Muscle layer of colon (tissue), 2 donors: Measurements from ENCODE around the gene TTC17.

Experiments
- H3K27ac ChIP-seq: one replicate; pipeline ENCODE4 v1.7.0; 2013; ENCODE audit warnings: low read depth, mild to moderate bottlenecking, low read length, moderate library complexity
- H3K27me3 ChIP-seq, 2 donors: one replicate each; pipeline ENCODE4 v1.7.0; 2013; ENCODE audit warnings: low read length in 2 of 2, mild to moderate bottlenecking in 2 of 2; ENCODE audit not compliant: insufficient read depth in 2 of 2, control insufficient read depth in 1 of 2
- H3K36me3 ChIP-seq: one replicate; pipeline ENCODE4 v1.7.0; 2013; ENCODE audit warnings: mild to moderate bottlenecking, low read length; ENCODE audit not compliant: insufficient read depth
- H3K4me1 ChIP-seq: one replicate; pipeline ENCODE4 v1.7.0; 2013; ENCODE audit warnings: mild to moderate bottlenecking, low read length; ENCODE audit not compliant: insufficient read depth
- H3K4me3 ChIP-seq, 2 donors: one replicate each; pipeline ENCODE4 v1.7.0; 2013; ENCODE audit warnings: low read length in 2 of 2, low read depth in 1 of 2, mild to moderate bottlenecking in 1 of 2, moderate library complexity in 1 of 2
- H3K9ac ChIP-seq: one replicate; pipeline ENCODE4 v1.7.0; 2013; ENCODE audit warnings: low read length
- H3K9me3 ChIP-seq: one replicate; pipeline ENCODE4 v1.7.0; 2013; ENCODE audit warnings: mild to moderate bottlenecking, low read length
- donor health status: abdominal sarcoma.
- donor health status: Adenocarcinoma of cecum.

TTC17 gene

DNA sequence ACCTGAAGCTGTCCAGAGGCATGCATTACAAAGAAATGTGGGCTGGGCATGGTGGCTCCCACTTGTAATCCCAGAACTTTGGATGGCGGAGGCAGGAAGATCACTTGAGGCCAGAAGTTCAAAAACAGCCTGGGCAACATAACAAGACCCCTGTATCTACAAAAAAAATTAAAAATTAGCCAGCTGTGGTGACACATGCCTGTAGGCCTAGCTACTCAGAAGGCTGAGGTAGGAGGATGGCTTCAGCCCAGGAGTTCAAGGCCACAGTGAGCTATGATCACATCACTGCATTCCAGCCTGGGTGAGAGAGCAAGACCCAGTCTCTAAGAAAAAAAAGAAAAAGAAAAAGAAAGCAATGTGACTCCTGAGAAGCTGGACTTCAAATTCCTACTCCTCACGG lies 183.3 kb downstream of the TTC17 start:
- Histone ChIP-seq H3K36me3 (no peaks in the 10 kb centered on the region), H3K27ac (no peak overlapping the region), H3K9ac (no peak overlapping the region), H3K27me3 (peaks cover 4 to 8% of the 10 kb centered on the region in 2 donors), H3K9me3 (peaks cover 7% of the 10 kb centered on the region), H3K4me3 (no peak overlapping the region), H3K4me1 (no peaks in the 10 kb centered on the region)

DNA sequence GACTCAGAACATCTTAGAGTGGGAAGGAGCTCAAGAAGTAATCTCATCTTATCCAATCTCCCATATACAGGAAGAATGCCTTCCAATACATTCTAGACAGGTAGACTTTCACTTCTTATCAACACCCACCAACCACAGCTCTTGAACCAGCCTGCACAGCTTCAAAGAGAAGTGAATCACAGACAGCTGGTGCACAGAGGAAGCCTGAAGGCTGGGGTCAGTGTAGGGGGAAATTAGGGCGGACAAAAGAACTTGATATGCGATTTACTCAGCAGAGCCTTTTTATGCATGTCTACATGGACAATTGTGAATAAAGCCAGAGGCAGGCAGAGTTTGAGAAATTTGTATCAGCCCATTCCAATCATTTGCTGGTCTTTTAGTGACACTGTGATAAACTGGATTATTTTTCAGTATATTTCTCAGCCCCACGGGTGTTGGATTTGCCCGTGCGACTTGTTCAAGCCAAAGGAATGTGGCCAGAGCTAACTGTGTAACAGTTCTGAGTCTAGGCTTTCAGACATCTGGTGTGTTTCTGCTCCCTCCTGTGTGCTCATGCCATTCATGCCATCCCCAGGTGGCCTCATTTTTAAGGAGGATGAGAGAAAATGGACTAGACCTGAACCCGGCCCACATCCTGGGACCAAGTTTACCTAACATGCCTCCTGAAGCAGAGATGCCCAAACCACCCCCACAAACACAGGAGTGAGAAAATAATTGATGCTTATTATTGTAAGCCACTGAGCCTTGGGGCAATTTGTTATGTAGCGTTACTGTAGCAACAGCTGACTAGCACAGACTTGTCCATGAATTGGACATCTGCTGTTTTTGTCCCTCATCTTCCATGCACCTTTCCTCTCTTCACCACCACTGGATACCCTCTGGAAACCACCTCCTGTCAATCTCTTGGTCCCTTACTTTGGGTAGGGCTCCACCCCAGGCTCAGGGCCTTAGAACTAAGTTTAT lies 184.3 kb downstream of the TTC17 start:
- Histone ChIP-seq H3K9ac (no peak overlapping the region), H3K9me3 (peaks cover 7% of the 10 kb centered on the region), H3K27ac (no peak overlapping the region), H3K27me3 (peaks cover 4 to 9% of the 10 kb centered on the region in 2 donors), H3K4me3 (no peak overlapping the region), H3K36me3 (no peaks in the 10 kb centered on the region), H3K4me1 (no peaks in the 10 kb centered on the region)
